ENCODE results near the gene LYST. TPM values are rescaled to one million over a fixed set of nuclear protein-coding genes. Genes with fewer than 3 reads are reported as not detected.
"Not testable (repeated sequence)": the region's sequence is repeated elsewhere in the genome, so short reads cannot be mapped to it uniquely, and the experiment has no call there.

LYST gene
- total RNA-seq, 2 experiments from 2014 or later = 19.0 to 21.1 TPM

DNA sequence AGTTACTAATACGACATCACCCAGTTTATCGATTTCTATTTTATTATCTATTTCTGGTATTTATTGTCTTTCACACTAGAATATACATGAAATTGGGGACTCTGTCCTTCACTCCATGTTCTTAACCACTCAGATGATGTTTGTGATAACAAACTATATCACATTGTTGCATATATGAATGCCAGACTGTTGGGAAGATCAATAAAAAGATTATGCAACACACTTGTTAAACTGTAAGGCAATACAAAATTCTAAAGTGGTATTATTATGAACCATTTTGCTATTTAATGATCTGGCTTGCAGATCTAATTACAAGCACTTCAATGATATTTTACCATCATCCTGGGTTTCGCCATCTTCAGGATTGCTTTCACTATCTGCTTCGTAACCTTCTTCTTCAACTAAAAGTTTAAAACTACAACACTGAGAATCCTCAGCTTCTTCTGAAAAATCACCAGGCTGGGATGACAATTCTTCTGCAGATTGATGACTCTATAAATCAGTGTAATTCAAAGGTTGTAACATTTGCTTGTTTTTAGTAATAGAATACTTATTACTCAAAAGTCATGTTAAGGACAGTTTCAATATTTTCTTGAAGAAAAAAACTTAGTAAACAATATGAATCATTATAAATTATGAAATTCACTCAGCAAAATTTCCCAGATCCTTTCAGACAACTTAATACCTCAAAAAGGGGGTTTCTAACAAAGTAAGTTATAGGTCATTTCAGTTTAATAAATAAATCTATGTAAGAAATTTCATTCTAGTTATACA, 63.9 kb downstream of the LYST start:
- DNase-seq = no peak
- Mint-ChIP-seq H3K9me3 (no peaks in the 10 kb centered on the region), H3K4me3 (no peak overlapping the region), H3K4me1 (ENCODE audit: low read depth) (peaks cover 7% of the 10 kb centered on the region), H3K27me3 (ENCODE audit: low read depth) (no peaks in the 10 kb centered on the region), H3K36me3 (ENCODE audit: low read depth) (peaks cover 25% of the 10 kb centered on the region), H3K27ac (no peak overlapping the region)
- intact Hi-C loops (cut with micrococcal nuclease) = loop anchor here (10.0 kb wide), 1 partner anchor 262 kb away; the partner anchor contains the start of gene NID1
- CTCF ChIA-PET = interaction anchor here (1.1 to 1.3 kb wide), 2 partner anchors 19 to 41 kb away, joined by 3 to 7 read pairs; no protein-coding TSS in a partner anchor

DNA sequence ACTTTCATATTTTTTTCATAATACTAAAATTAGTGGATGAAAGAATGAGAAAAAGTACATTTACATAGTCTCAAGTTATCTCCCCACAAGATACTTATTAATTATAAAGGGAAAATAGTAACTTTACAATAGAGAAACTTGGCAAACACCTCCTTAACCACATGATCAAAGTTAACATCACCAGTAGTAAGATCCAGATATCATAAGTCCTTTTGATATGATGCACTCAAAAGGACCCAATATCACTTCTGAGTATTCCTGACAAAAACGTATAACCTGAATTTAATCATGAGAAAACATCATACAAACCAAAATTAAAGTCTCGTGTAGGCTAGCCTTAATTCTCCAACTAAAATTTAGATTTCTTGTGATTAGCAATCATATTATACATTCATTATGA, 67.4 kb downstream of the LYST start:
- Mint-ChIP-seq H3K36me3 (ENCODE audit: low read depth) (peaks cover 18% of the 10 kb centered on the region), H3K4me1 (ENCODE audit: low read depth) (peaks cover 7% of the 10 kb centered on the region), H3K9me3 (no peaks in the 10 kb centered on the region), H3K27ac (no peak overlapping the region), H3K27me3 (ENCODE audit: low read depth) (no peaks in the 10 kb centered on the region), H3K4me3 (no peak overlapping the region)
- CTCF ChIA-PET = no interaction called here
- no peak for DNase-seq
- intact Hi-C loops (cut with micrococcal nuclease) = no loop called here

GRCh38 chr1:235791532-235792060, 75.1 kb downstream of the LYST start:
- Mint-ChIP-seq H3K9me3 (no peaks in the 10 kb centered on the region), H3K4me3 (no peak overlapping the region), H3K27me3 (ENCODE audit: low read depth) (no peaks in the 10 kb centered on the region), H3K4me1 (ENCODE audit: low read depth) (no peaks in the 10 kb centered on the region), H3K36me3 (ENCODE audit: low read depth) (peaks cover 14% of the 10 kb centered on the region), H3K27ac (no peak overlapping the region)
- CTCF ChIA-PET = interaction anchor here (0.6 to 1.3 kb wide), 3 partner anchors 24 to 180 kb away, joined by 3 to 5 read pairs (median 3); no protein-coding TSS in a partner anchor
- intact Hi-C loops (cut with micrococcal nuclease) = no loop called here
- no peak for DNase-seq

DNA sequence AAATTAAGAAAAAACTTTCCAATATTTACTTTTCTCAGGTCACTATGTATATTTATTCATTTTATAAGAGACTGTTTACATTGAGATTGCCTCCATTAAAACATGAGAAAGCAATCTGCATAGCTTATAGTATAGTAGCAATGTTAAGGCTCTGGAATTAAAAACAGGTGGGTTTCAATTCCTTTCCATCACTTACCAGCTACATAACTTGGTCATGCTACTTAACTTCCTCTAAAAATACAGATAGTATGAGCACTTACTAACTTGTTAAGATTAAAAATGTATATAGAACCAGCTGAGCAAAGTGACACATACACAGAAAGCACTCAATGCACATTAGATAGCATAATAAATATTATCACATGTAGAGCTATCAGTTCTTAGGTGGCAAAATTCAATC, 76.6 kb downstream of the LYST start:
- Mint-ChIP-seq H3K27ac (no peak overlapping the region), H3K27me3 (ENCODE audit: low read depth) (no peaks in the 10 kb centered on the region), H3K36me3 (ENCODE audit: low read depth) (peaks cover 15% of the 10 kb centered on the region), H3K4me1 (ENCODE audit: low read depth) (no peaks in the 10 kb centered on the region), H3K9me3 (no peaks in the 10 kb centered on the region), H3K4me3 (no peak overlapping the region)
- intact Hi-C loops (cut with micrococcal nuclease) = no loop called here
- CTCF ChIA-PET = interaction anchor here (0.9 to 1.2 kb wide), 2 partner anchors 53 to 276 kb away, joined by 3 read pairs; no protein-coding TSS in a partner anchor
- DNase-seq = no peak

GRCh38 chr1:235786227-235786898, 80.3 kb downstream of the LYST start:
- CTCF ChIA-PET = interaction anchor here (1.5 to 3.8 kb wide), 2 partner anchors 10 to 186 kb away, joined by 3 to 27 read pairs; no protein-coding TSS in a partner anchor
- H3K4me3 Mint-ChIP-seq; H3K27ac Mint-ChIP-seq; intact Hi-C loops (cut with micrococcal nuclease); H3K4me1 Mint-ChIP-seq (ENCODE audit: low read depth); DNase-seq; H3K9me3 Mint-ChIP-seq; H3K27me3 Mint-ChIP-seq (ENCODE audit: low read depth): not testable (repeated sequence)
- peaks cover 15% of the 10 kb centered on the region for H3K36me3 Mint-ChIP-seq (ENCODE audit: low read depth)

GRCh38 chr1:235784950-235785349, 81.8 kb downstream of the LYST start:
- Mint-ChIP-seq H3K36me3 (ENCODE audit: low read depth) (peaks cover 10% of the 10 kb centered on the region), H3K27me3 (ENCODE audit: low read depth) (no peaks in the 10 kb centered on the region), H3K4me1 (ENCODE audit: low read depth) (no peaks in the 10 kb centered on the region), H3K4me3 (no peak overlapping the region), H3K9me3 (no peaks in the 10 kb centered on the region), H3K27ac (no peak overlapping the region)
- no peak for DNase-seq
- CTCF ChIA-PET = interaction anchor here (1.5 to 3.8 kb wide), 6 partner anchors 8 to 271 kb away, joined by 3 to 27 read pairs (median 14); no protein-coding TSS in a partner anchor
- intact Hi-C loops (cut with micrococcal nuclease) = loop anchor here (5.0 kb wide), 1 partner anchor 48 kb away; no protein-coding TSS in a partner anchor

- intact Hi-C loops (cut with micrococcal nuclease) = loop anchor here (1.0 to 5.0 kb wide), 5 partner anchors 46 to 690 kb away; no protein-coding TSS in a partner anchor
- H3K27ac Mint-ChIP-seq = no peak overlapping the region
- H3K27me3 Mint-ChIP-seq (ENCODE audit: low read depth) = no peaks in the 10 kb centered on the region
- no peak for DNase-seq
- H3K4me1 Mint-ChIP-seq (ENCODE audit: low read depth) = no peaks in the 10 kb centered on the region
- CTCF ChIA-PET = interaction anchor here (0.6 to 3.8 kb wide), 32 partner anchors 9 to 1230 kb away, joined by 3 to 27 read pairs (median 4); no protein-coding TSS in a partner anchor
- peaks cover 15% of the 10 kb centered on the region for H3K36me3 Mint-ChIP-seq (ENCODE audit: low read depth)
- no peak overlapping the region for H3K4me3 Mint-ChIP-seq
- H3K9me3 Mint-ChIP-seq = no peaks in the 10 kb centered on the region
Measured at GRCh38 chr1:235783148-235783776, 83.4 kb downstream of the LYST start.

DNA sequence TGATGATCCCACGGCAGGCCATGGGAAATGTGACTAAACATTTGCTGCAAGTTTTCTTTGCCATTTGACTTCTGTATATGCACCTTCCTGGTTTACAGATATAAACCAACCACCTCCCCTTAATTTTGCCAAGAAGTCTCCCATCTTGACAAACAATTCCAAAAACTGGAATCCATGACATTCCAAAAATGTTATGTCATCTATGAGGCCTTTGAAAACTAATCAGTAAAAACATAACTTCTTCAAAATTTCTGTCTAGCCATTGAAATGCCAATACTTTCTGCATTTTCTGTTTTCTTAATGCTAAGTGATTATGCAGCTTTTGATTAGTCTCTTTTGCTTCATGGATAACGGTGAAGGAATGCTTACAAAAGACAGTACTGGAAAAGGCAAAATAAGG, 84.1 kb downstream of the LYST start:
- Mint-ChIP-seq H3K4me1 (ENCODE audit: low read depth) (no peaks in the 10 kb centered on the region), H3K27me3 (ENCODE audit: low read depth) (no peaks in the 10 kb centered on the region), H3K4me3 (no peak overlapping the region), H3K36me3 (ENCODE audit: low read depth) (peaks cover 15% of the 10 kb centered on the region), H3K9me3 (no peaks in the 10 kb centered on the region), H3K27ac (no peak overlapping the region)
- no peak for DNase-seq
- CTCF ChIA-PET = interaction anchor here (0.6 to 3.8 kb wide), 27 partner anchors 8 to 1229 kb away, joined by 3 to 27 read pairs (median 4); no protein-coding TSS in a partner anchor
- intact Hi-C loops (cut with micrococcal nuclease) = loop anchor here (2.0 to 5.0 kb wide), 3 partner anchors 45 to 690 kb away; no protein-coding TSS in a partner anchor

DNA sequence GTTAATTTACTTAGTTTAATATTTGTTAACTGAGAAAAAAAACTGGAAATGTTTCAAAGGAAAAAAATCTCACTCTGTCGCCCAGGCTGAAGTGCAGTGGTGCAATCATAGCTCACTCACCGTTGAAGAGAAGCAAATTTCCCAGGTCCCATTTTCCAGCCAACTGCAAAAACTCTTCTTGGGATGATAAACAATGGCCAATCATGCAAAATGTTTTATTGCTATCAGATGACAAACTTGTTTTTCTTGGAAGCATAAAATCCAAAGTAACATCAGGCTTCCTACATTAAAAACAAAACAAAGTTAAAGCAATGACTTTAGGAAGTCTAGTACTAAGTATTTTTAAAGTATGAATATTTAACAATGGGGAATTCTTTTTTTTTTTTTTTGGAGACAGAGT, 84.9 kb downstream of the LYST start:
- CTCF ChIA-PET = interaction anchor here (0.6 to 1.6 kb wide), 4 partner anchors 7 to 757 kb away, joined by 4 read pairs; partner anchors contain the start of gene B3GALNT2
- no peak overlapping the region for H3K4me3 Mint-ChIP-seq
- H3K27me3 Mint-ChIP-seq (ENCODE audit: low read depth) = no peaks in the 10 kb centered on the region
- no peak for DNase-seq
- no peaks in the 10 kb centered on the region for H3K9me3 Mint-ChIP-seq
- peaks cover 13% of the 10 kb centered on the region for H3K36me3 Mint-ChIP-seq (ENCODE audit: low read depth)
- no peaks in the 10 kb centered on the region for H3K4me1 Mint-ChIP-seq (ENCODE audit: low read depth)
- intact Hi-C loops (cut with micrococcal nuclease) = loop anchor here (2.0 to 5.0 kb wide), 3 partner anchors 45 to 689 kb away; no protein-coding TSS in a partner anchor
- H3K27ac Mint-ChIP-seq = no peak overlapping the region

GRCh38 chr1:235779770-235780169, 86.9 kb downstream of the LYST start:
- Mint-ChIP-seq H3K9me3 (no peaks in the 10 kb centered on the region), H3K4me1 (ENCODE audit: low read depth) (no peaks in the 10 kb centered on the region), H3K4me3 (no peak overlapping the region), H3K36me3 (ENCODE audit: low read depth) (peaks cover 14% of the 10 kb centered on the region), H3K27ac (no peak overlapping the region), H3K27me3 (ENCODE audit: low read depth) (no peaks in the 10 kb centered on the region)
- DNase-seq = no peak
- intact Hi-C loops (cut with micrococcal nuclease) = loop anchor here (5.0 kb wide), 1 partner anchor 42 kb away; no protein-coding TSS in a partner anchor
- CTCF ChIA-PET = no interaction called here

GRCh38 chr1:235776396-235776795, 90.3 kb downstream of the LYST start:
- no peaks in the 10 kb centered on the region for H3K27me3 Mint-ChIP-seq (ENCODE audit: low read depth)
- DNase-seq = no peak
- CTCF ChIA-PET = interaction anchor here (0.7 to 1.5 kb wide), 3 partner anchors 9 to 1322 kb away, joined by 3 read pairs; no protein-coding TSS in a partner anchor
- no peaks in the 10 kb centered on the region for H3K9me3 Mint-ChIP-seq
- peaks cover 15% of the 10 kb centered on the region for H3K36me3 Mint-ChIP-seq (ENCODE audit: low read depth)
- no peak overlapping the region for H3K4me3 Mint-ChIP-seq
- no peak overlapping the region for H3K27ac Mint-ChIP-seq
- H3K4me1 Mint-ChIP-seq (ENCODE audit: low read depth) = no peaks in the 10 kb centered on the region
- intact Hi-C loops (cut with micrococcal nuclease) = no loop called here

Measured in activated naive CD4-positive, alpha-beta T cell treated with anti-CD3 and anti-CD28 coated beads for 36 hours (primary cell).